T-helper 2 cell treated with Interferon-gamma antibody and Interleukin-4, amounts not matched to agents 100 ng/mL and 5 ng/mL, for 36 hours (primary cell): ENCODE results near the gene VWC2L. TPM values are rescaled to one million over a fixed set of nuclear protein-coding genes. Genes with fewer than 3 reads are reported as not detected.

Source experiments
- intact Hi-C: fragments of 100-400 bp; cut with micrococcal nuclease; formaldehyde crosslinking; loops from one replicate; pipeline ENCODE4 v1.15.1; 2023
- total RNA-seq: library from RNA; stranded (reverse); gene quantifications from 2 replicates; pipeline ENCODE4 v1.2.3, GENCODE V29; 2022

The VWC2L gene
- total RNA-seq, 1 donor from 2014 or later: not detected

DNA sequence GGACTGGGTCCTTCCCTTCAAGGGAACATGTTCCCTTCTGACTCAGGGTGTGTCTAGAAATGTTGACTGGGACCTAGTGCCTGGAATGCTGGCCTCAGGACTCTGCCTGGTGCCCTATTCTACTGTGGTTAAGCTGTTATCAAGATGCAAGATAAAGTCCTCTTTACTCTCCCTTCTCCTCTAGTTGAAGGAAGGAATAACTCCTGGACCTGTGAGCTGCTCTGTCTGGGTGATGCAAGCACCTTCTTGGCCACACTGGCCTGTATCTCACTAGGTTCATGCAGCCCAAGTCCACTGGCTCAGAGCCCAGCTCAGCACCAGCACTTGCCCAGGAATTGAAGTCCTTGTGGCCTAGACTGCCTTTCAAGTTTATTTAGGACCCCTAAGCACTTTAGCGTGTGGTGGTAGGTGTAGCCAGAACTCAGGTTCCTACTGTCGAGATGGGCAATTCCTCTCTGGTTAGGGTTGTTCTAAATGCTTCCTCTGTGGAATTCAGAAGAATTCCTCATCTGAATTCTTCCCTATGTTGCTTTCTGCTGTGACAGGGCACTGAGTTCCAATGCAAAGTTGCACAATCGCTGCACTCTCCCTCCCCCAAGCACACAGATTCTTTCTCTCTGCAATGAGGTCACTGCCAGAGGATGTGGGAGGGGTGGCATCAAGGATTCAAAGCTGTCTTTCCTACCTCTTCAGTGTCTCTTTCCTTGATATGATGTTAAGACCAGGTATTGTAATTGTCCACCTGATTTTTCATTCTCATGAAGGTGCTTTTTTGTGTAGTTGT lies 54.7 kb downstream of the VWC2L start:
- intact Hi-C loops: no loop called here

DNA sequence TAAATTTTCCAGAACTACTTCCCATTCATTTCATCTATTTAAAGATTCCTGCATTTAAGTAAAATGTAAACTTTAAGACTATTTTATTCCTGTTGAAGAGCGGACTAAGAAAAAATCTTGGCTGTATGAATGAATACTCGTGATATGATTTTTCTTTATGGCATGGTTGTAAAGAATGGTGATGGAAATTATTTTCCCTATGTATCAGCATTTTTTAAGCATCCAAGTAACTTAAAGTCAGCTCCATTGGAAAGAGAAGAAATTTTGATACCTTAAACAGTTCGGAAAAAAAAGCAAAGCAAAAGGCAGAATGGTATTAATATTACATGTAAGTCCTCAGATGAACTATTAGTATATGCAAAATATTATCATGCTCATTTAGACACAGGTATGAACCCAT lies 58.9 kb downstream of the VWC2L start:
- intact Hi-C loops: no loop called here

DNA sequence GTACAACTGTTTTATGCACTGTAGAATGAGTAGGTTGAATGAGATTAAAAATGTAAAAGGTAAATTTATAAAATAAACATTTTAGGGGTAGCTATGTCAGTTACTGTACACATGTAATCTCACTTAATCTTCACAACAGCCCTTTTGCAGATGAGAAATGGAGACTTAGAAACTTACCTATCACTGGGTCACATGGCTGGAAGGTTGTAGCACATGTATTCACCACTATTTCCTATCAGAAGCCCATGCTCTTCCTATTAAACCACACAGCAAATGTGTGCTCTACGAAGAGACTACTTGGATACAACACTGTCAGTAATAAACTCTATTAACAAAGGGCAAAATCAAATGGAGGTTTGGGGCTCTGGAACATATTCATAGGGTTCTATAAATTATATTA lies 60.5 kb downstream of the VWC2L start:
- intact Hi-C loops: no loop called here

DNA sequence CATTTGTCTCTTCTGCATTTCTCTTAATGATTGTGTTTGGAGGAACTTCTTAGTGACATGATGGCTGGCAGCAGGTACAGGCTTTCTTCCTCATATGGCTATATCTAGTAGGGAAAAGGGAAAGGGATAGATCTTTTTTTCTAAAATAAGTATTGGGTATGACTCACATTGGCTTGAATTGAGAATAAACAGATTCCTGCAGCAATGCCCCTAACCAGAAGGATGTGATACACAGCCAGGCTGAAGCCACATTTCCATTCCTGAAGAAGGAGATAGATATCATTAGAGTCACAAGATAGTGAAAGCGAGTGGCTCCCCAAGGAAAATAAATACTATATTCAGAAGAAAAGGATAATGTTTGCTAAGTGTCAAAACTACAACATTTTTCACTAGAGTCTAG lies 61.1 kb downstream of the VWC2L start:
- intact Hi-C loops: no loop called here

DNA sequence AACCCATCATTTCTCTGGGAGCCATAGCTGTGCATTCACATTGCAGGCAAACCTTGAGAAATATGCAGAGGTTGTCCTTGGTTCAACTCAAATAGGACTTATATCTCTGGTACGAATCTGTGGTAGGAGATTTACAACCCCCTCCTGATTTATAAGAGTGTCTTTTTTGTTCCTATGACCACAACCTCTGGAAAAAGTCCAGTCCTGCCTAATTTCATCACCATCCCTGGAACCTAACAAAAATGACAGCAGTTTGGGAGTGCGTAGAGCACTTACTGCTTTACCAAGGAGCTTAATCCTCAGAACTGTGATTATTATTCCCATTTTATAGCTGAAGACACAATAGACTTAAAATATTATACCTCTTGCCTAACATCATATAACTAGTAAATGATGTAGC lies 66.5 kb downstream of the VWC2L start:
- intact Hi-C loops: no loop called here

DNA sequence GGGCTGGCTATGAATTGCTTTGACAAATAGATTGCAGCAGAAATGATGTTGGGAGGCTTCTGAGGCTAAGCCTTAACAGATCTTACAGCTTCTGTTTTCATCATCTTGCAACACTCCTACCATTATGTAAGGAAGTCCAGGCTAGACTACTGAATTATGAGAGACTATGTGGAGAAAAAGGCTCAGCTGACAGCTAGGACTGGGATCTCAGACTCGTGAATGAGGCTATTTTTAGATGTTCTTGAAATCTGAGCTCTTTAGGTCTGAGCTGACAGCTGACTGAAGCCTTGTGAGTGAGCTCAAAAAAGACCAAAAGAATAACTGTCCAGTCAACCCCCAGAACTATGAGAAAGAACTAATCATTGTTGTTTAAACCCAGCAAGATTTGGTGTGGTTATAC lies 70.3 kb downstream of the VWC2L start:
- intact Hi-C loops: no loop called here

DNA sequence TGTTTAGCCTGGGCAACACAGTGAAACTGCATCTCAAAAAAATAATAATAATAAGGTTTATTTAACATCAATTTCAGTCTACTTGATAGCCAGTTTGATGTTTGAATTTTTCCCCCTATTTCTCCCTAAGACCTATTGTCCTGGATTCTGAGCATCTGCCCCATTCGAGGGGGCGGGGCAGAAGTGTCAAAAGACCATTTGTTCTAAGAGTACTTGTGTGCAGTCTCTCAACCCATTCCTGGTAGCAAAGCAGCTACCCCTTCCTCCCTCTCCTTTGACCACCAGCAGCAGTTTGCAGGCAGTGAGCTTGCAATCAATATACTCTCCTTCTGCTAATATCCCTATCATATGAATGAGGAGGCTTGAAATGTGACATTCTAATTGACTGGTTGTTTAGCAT lies 71.9 kb downstream of the VWC2L start:
- intact Hi-C loops: no loop called here

DNA sequence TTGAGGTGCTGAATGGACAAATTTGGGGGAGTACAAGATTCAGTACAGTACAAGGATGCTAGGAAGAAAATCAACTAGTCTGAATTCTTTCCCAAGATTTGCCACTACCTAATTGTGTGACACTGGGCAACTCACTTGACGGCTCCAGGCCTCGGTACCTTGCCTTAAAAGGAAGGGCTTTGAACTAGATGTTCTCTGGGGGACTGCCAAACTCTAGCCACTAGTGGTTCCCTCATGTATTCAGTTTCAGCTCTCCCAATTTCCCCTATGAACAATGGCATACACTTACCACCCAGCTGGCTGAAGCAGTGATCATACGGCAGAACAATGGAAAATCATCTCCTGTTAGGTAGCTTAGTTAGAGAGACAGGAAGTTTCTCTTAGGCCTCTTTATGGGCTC lies 73.4 kb downstream of the VWC2L start:
- intact Hi-C loops: no loop called here

DNA sequence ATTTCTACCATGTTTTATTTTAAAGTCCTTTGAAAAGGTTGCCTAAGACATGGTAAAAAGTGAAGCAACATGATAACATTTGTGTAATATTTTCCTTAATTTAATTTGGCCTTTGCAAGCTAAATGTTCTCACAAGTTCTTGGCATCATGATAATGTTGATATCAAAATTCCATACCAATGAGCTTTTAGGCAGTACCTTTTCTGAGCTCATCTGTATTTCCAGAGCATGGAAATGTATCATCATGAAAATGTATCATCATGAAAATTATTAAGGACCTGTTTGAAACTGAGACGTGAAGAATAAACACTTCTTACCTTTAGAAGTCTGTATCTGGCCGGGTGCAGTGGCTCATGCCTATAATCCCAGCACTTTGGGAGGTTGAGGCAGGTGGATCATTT lies 73.8 kb downstream of the VWC2L start:
- intact Hi-C loops: no loop called here

DNA sequence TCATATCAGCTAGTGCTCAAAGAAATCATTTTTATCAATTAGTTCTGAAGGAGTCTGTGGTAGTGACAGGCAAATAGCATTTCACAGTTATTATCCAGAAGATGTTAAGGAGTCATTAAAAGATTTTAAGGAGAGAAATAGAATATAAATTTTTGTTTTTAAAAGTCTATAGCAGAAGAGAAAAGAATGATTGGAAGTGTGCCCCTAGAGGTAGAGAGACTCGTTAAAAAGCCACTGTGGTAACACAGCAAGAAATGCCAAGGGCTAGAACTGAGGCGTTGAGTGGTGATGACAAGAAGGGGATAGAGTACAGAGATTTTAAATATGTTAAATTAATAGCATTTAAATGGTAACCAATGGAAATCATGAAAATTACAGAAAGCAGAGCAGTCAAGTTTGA lies 78.3 kb downstream of the VWC2L start:
- intact Hi-C loops: no loop called here

DNA sequence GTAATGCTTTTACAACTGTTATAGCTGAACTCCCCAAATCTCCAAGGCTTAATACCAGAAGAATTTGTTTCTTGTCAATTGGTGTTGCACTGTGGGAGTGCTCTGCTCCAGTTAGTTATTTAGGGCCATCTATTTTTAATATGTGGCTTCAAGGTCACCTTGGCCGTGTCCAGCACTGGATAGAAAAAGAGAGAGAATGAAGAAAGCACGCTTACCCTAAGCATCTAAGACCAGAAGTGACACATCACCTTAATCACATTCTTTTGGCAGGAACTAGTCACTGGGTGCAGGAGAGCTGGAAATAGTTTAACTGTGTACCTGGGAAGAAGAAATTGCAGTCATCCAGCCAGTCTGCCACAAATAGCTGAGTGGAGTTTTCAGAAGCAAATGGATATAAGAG lies 78.8 kb downstream of the VWC2L start:
- intact Hi-C loops: no loop called here

DNA sequence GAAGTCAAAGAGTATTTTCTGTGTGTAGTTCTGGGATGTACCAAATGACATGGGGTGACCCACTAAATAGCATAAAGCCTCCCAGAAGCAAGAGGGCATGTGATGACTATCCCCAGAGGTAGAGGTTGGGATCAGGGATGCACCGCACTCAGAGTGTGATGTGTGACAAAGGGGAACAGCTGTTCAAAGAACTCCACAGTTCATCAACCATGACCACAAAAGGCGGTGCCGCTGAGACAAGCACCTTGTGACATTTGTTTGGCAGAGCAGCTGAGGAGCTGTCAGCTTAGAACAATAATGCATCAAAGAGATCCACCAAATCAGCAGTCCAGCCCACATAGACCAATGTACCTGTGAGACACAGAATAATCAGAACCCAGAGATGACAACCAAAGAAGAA lies 81.3 kb downstream of the VWC2L start:
- intact Hi-C loops: no loop called here

DNA sequence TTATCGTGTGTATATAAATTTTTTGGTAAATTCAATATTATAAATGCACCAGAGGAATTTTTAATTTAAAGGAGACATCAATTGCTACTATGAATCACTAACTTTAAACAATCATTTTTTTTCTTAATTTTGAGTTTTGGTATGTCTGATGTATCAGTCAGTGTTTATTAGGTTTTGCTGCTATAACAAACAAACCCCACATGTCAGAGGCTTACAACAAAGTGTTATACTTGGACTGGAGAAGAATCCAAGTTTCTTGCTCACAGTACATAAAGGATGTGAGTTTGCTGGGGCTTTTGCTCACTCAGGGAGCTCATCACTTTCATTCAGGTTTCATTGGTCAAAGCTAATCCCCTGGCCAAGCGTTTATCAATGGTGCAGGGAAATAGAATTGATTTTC lies 81.8 kb downstream of the VWC2L start:
- intact Hi-C loops: no loop called here

DNA sequence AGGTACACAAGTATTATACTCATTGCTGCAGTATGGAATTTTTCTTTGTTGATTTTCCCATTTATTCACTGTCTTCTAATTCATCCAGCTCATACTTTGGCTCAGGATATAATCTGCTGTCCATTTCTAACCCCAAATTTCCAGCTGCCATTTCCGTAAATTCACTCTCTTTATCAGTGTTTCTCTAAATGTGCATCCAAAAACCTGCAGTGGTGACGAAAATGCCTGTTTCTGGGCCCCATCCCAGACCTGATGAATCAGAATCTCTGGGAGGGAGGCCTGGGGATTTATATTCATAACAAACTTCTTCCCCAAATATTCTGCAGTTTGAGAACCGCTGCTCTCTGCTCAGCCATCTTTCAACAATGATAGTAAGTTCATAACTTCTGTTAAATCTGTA lies 86.6 kb downstream of the VWC2L start:
- intact Hi-C loops: no loop called here

DNA sequence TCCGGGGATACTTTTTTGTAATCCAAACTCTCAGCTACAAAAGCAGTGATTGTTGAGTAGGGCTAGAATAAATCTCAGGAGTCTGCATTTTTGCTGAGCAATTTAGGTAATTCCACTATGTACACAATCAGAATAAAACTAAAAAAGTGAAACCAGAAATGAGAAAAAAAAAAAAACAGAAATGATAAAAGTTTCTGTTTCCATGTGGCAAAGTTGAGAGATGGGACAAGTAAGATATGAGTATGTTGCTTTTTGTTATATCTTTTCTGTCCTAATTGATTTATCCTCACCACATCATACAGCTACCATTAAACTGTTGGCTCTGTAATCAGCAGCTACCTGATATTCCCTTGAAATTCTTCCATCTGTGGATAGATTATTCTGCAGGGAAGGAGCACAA lies 92.7 kb downstream of the VWC2L start:
- intact Hi-C loops: no loop called here

DNA sequence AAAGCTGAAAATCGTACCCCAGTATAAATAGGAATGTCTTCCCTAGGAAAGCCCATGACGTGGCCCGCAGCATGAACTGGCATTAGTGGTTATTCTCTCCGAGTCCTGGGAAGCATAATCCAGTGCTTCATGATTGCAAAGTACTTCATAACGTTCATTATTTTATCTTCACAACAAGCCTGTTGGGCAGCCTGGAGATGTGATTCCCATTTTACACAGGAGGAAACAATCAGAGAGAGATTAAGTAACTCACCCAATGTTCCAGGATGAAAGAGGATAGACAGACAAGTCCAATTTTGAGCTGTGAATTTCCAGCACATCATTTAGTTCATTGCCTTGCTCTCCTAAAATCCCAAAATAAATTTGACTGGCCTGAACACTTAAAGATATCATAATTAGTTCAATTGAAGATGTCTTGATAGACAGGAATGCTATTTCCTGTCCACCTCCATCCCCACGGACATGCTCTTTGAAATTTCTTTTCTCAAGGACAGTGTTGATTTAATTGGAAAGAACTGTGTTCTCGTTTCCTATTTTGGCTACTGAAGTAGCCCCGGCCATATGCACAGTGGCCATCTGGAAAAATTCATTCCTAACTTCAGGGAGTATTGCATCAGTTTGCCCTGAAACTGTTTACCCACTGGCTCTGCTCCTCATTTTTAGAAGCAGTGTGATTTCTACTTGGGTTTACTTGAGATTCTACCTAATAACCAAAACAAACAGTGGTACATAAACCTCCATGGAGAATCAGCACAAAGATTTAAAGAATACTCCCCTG lies 93.9 kb downstream of the VWC2L start:
- intact Hi-C loops: no loop called here

DNA sequence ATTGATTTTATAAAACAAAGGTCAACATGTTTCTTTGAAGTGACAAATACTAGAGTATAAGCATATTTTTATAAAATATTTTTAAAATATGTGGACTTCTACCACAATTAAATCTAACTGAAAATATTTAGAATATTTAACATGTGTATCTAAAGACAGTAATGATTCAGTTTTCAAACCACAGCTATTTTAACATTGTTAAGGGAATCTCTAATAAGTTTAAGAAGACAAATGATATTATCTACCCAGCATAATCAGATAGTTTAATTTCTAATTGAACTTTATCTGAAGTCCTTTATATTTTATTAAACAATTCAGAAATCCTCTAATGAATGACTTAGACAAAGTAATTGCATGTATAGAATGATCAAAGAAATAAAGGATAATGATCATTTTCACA lies 96.2 kb downstream of the VWC2L start:
- intact Hi-C loops: no loop called here

DNA sequence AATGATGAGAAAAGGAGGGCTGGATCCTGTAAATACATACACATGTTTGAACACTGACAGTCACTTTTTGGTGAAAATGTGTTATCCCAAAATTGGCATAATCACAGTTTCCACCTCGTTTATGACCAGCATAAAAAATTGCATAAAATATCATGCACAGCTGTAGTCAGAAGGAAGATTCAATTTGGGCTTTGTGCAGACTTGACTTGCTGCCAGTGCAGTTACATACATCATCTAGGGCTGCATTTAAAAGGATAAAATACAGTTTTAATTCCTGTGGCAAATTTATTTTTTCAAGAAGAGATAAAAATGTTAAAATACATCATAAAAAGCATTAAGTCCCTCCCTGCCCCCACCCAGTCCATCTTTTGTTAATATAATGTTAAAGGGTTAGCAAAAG lies 103.8 kb downstream of the VWC2L start:
- intact Hi-C loops: no loop called here

DNA sequence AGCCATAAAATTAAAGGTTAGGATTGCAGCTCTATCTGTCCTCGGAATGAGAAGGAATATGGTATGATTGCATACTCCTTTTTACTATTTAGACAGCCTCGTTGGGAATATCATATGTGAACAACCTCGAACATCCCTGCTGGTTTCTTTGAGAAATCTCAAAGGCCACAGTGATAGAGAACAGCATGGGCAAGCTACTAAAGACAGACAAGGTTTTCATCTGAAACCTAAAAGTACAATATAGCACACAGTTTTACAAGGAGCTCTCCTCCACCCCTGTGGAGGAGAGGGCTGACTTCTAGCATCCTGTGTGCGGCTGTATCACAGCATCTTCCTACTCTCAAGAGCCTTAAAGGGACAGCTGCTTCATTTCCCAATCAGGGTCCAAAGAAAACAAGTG lies 104.3 kb downstream of the VWC2L start:
- intact Hi-C loops: no loop called here

DNA sequence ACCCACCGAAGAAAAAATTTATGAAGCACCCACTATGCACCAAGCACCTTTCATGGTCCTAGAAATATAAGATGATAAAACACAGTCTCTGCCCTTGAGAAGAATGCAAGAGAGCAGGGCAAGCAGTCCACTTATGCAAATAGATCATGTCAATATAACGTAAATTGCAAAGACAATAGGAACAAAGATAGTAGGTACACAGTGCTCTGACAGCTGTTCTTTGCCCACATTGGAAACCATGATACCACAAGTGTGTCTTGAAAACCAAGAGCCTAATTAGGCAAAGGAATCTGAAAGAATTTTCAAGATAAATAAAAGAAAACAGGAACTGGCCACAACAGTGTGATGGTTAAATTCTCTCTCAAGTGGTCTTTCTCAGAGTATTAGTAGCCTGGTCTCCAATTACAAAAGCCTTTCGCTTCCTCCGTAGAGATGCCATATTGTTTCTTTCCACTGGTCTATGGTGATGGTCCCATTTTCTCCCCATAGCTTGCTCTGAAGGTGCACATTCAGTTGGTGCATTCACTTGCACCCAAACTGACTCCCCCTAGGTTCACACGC lies 108.5 kb downstream of the VWC2L start:
- intact Hi-C loops: no loop called here

DNA sequence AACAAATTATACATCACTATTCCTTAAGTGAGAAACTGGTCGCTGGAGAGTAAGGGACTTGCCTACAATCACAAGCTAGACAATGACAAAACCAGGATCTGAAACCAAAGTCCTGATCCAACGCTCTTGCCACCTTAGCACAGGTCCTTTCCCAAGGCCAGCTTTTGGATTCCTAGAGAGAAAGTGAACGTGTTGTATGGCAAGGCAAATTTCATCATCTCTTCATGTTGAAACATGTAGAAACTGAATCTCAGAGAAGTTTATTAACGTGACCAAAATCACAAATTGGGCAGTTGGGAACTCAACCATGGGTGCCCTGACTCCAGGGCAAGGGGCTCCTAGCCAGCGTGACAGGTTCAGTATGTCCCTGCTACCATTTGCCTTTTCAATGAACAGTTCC lies 118.2 kb downstream of the VWC2L start:
- intact Hi-C loops: no loop called here

DNA sequence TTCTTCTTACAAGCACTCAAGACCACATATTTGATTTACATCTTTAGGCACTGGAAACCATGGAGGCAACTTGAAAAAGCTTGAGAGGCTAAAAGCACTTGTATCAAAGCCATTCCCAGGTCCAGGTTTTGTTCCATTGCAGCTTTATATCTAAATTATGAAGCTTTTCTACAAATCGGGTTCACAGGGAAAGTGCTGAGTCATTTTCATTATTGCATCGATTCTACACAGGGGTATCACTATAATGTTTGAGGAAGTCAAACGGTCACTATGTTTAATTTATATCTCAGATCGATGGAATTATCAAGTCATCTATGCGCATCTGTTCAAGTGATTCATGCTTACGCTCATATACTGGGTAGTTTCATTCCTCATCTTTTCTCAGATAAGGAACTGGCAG lies 118.7 kb downstream of the VWC2L start:
- intact Hi-C loops: no loop called here

DNA sequence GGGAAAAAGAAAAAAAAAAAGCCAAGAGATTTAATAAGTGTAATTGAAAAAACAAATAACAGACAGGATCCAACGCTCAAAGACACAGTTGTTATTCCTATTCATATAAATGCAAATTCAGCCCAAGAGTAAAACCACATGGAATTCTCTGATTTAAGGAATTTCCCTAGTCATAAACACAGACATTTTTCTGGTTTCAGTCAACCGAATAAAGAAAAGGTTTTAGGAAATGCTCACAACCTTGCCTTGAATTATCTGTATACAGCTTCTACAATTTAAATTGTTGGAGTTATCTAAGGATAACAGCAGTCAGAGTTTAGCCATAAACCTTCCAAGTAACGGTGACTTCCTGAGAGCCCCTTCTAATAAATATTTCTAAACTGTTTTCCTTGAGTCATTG lies 122.7 kb downstream of the VWC2L start:
- intact Hi-C loops: no loop called here
